Measurements from ENCODE around the gene EIPR1.

Gene EIPR1

DNA sequence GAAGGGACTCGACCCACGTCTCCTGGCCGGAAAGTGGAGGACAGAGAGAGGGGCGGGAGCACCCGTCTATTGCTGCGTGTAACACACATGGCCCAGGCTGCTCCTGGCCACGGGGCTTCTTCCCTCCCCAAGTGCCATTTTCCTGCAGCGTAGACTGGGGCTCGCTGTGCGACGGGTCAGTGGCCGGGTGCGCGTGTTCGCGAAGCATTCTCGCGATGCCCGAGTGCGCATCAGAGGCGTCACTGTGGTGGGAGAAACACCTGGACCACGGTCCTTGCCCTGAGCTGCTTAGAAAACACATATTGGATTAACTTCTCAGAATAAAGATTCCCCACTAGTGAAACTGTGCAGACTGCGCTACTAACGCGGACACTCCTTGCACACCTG, 200.8 kb downstream of the EIPR1 start:
- DNase-seq (ENCODE audit: low read depth in 3 of 3), result no peak

DNA sequence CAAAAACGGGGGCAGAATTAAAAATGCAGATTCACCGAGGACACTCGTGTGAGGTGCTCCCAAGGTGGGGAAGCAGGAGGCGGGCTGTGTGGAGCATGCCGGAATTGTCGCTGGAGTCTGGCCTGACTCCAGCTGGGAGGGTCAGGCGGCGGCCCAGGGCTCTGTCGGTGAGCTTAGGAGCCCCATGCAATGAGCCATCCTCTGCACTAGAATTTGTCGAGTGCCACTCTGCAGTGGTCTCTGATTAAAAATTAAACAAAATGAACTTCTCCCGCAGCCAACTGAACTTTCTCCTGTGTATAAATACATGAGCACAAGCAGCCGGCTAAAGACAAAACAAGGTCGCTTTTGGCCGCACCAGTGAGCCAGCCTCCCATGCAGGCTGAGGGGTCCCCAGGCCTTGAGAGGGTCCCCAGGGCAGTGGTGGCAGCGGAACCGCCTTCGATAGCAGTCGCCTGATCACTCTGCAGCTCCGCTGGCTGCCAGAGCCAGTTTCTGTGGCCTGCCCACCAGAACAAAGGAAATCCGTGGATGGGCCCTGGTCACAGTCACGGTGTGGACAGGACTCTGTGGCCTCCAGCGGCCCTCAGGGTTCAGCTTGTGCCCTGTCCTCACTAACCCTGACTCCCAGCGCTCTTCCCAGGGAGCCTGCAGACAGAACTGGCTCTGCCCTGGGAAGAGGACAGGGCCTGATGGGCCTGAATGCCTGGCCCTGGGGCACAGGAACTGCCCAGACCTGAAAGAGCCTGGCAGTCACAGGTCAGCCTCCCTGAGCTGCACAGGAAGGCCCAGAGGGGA, 201.3 kb downstream of the EIPR1 start:
- DNase-seq (ENCODE audit: low read depth in 3 of 3), result no peak

DNA sequence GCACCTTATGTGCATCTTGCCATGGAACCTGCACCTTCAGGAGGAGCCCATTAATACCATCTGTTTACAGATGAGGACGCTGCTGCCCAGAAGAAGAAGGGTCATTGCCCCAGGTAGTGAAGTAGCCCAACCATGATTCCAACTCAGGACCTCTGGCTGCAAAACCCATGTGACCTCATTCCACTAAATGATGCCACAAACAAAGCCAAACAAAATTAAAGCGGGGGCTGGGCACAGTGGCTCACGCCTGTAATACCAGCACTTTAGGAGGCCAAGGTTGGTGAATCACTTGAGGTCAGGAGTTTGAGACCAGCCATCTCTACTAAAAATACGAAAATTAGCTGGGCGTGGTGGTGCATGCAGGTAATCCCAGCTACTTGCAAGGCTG, 202.1 kb downstream of the EIPR1 start:
- no peak for DNase-seq (ENCODE audit: low read depth in 3 of 3)

DNA sequence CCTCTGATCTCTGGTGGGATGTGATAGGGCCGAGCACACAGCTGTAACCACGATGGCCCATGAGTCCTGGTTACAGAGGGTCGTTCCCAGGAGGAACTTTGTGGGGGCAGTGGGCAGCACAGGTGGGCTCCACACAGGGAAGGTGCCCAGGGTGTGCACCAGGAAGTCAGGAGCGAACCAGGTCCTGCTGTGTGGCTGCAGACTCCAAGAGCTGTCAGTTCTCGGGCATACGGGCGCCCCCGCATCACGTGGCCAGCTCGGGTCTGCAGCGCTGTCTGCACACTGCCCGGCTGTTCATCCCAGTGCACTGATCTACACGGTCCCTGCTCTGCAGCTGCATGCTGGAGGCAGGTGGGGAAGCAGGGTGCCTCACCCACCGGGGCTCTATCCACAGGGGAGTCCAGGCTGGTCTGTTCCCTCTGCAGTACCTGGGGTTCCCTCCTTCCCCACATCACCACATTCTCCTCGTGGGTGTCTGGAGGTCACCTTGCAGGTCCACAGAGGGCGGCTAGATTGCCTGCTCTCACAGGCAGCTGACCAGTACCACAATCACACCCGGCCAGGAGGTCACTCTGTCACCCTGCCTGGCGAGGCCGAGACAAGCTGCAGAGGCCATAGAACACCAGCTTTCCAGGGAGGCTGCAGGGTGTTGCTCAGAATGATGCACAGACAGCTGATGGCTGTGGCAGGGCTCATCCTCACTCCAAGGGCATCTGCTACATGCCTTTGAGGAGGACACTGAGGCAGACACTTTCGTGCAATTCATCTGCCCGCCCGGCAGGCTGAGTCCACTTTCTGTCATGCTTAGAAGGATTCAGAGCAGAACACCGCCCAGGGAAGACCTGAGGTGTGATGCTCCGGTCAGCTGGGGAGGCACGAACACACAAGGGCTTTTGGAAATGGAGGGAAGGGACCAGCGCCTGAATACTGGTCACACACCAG, 202.7 kb downstream of the EIPR1 start:
- DNase-seq (ENCODE audit: low read depth in 3 of 3), result no peak

DNA sequence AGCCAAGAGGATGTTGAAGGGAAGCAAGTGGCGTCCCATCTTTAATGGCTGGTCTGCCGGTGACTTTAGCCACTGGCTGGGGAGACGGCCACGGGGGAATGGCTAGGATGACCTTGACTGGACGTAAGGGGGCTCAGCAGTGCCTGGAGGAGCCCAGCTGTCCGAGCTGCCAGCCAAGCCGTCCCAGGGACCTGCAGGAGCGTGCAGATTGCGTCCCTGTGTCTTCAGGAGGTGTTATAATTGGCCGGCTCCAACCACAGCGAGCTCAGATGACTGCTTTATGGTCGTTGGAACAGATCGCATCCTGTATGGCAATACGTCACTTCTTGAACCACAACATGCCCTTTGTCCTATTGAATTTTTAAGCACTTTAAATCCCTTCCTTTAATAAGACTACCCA, 204.6 kb downstream of the EIPR1 start:
- DNase-seq (ENCODE audit: low read depth in 3 of 3), result no peak

DNA sequence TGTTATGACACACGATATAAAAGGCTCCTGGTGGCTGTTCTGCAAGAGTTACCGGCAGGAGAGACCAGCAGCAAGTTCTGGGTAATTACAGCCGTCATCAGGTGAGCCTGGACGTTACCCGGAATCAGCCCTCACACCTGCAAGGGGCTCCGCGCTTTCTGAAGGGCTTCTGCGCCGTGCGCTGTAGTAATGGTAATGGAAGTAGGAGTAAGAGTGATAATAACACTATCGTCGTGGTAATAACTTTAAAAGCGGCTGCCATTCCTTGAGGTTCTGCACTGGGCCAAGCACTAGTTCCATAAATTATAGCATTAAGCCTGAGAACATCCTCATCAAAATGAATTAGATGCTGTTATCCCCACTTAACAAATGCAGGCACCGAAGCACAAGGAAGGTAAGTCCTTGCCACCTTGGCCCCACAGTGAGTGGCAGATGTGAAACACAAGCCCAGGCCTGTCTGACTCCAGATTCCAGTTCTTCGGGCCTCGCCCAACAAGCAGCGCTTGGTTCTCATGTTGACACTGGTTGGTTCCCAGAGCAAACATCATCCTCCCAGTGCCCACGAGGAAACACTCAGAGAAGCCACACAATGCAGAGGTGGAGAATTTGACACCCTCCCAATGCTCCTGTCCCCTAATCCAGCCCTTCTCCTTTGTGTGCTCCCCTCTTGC, 205.2 kb downstream of the EIPR1 start:
- DNase-seq (ENCODE audit: low read depth in 3 of 3), result no peak

DNA sequence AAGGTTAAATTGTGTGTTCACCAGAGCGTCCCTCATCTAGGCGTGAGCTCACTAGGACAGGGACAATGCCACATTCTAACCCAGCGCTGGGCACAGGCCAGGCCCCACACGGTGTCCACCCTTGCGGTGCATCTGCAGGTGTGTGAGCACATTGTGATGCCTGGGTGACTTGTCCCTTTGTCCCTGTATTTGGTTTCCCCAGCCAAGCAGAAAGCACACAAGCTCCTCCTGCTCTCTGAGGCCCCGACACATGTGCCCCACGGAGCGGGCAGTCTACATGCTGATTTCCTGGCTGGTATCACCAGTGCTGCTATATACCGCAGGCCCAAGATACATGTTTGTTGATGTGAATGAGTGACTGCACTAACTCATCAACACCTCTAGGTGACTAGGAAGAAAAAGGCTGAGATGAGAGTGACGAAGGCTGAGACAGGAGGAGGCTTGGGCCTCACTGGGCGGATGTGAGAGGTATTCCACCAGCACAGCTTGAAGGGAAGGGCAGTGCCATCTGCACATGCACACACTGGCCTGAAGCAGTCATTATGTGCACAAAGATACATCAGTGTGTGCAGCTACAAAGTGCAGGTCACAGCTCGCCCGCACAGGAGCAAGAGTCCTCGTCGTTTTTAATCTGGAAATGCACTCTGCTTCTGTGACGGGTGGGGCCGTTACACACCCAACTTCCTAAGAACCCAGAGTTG, 205.9 kb downstream of the EIPR1 start:
- no peak for DNase-seq (ENCODE audit: low read depth in 3 of 3)

DNA sequence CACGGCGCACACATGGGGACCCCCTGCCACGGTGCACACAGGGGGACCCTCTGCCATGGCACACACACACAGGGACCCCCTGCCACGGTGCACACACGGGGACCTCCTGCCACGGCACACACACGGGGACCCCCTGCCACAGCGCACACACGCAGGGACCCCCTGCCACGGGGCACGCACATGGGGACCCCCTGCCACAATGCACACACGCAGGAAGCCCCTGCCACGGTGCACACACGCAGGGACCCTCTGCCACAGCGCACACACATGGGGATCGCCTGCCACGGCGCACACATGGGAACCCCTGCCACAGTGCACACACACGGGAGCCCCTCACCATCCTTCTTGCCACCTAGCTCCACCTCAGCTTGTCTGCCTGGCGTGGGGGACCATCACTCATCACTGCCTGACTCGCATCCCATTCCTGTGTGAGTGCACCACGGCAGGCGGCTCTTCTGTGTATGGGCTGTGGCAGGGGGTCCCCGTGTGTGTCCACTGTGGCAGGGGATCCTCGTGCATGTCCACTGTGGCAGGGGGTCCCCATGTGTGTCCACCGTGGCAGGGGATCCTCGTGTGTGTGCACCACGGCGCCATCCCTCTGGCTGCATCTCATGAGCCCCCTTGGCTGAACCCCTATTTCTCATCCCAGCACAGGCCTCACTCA, 206.7 kb downstream of the EIPR1 start:
- DNase-seq (ENCODE audit: low read depth in 3 of 3), result no peak

DNA sequence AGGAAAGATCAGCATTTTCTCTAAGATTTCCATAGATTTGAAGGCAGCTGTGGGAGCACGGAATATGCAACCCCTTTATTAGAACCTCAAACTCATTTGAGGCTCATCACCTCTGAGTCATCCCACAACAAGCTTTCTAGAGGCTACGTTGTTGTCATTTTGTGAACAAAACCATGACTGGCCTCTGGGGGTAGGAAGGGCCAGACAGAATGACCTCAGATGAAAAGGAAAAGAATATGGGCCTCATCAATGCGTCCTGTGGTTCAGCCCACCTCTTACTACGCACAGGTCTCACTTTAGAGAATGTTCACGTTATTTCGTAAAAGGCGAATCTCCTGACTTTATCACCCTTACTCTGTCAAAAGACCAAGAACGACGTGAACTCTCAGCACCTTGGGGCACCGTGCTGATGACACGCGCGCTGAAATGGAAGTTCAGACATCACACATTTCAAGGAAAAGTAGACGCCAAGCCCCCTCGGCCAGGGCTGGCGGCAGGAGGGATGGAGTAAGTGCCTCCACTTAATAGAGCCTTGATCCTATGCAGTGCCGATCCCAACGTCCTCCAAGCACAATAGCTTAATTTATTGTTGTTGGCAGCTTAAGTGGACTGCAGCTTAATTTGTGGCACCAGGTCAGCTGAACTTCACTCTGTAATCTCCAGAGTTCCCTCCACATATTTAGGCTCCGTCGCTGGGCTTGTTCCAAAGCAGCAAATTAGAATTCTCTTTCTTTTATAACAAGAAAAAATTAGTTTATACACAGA, 208.3 kb downstream of the EIPR1 start:
- DNase-seq (ENCODE audit: low read depth in 3 of 3), result no peak

DNA sequence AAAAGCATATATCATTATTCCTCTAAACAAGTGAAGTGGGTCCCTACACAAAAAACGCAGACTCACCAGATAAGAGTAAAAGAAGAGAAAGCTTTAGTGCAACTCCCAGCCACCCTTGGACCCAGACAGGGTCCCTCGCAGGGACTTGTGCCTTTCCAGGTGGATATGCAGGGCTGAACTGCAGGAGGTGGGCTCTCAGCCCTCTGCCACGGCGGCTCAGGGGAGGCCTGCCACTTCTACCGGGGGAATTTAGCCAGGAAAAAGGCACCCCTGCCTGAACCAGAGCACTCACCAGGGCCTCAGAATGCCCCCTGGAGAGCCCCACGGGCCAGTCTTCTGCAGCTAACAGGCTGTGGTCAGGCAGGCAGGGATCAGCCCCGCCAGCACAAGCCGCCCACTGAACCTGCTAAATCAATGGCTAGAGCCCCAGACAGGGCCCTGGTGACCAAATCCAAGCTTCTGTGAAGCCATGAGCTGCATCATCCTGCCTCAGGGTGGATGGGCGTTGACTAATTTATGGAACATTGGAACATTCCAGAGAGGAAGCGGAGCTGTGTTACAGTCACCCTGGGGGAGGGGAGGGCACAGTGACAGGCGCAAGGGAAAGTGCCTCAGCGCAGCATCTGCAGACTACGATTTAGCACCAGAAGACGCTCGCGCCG, 209.3 kb downstream of the EIPR1 start:
- DNase-seq (ENCODE audit: low read depth in 3 of 3), result no peak

DNA sequence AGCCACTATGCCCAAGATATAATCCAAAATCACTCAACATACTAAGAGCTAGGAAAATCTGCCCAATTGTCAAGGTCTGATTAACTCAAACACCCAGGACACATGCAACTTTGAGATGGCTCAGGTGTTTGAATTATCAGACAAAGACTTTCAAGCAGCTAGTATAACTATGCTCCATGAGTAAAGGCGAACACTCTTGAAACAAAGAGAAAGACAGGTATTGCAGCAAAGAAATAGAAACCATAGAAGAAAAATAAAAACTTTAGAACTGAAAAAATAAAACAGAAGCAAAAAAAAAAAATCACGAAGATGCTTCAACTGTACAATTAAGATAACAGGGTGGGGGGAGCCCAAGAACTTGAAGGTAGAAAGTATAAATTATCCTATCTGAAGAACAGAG, 214.2 kb downstream of the EIPR1 start:
- no peak for DNase-seq (ENCODE audit: low read depth in 3 of 3)

DNA sequence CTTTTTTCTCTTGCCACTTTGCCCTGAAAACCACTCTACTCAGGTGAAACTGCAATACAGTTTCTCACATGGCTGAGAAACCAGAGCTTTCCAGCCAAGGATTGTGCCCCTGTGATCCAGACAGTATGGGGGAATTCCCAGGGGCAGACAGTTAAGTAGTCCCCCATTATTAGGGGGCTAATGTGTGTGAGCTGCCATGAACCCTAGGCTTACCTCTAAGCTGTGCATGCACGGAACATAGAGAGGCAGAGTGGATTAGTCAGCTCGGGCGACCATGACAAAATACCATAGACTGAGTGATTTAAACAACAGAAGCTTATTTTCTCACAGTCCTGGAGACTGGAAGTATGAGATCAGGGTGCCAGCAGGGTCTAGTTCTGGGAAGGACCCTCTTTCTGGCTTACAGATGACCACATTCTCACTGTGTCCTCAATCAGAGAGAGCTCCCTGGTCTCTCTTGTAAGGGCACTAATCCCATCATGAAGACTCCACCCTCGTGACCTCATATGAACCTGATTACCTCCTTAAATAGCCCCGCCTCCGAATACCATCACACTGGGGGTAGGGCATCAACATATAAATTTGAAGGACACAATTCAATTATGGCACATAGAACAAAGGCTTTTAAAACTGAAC, 215.1 kb downstream of the EIPR1 start:
- no peak for DNase-seq (ENCODE audit: low read depth in 3 of 3)

DNA sequence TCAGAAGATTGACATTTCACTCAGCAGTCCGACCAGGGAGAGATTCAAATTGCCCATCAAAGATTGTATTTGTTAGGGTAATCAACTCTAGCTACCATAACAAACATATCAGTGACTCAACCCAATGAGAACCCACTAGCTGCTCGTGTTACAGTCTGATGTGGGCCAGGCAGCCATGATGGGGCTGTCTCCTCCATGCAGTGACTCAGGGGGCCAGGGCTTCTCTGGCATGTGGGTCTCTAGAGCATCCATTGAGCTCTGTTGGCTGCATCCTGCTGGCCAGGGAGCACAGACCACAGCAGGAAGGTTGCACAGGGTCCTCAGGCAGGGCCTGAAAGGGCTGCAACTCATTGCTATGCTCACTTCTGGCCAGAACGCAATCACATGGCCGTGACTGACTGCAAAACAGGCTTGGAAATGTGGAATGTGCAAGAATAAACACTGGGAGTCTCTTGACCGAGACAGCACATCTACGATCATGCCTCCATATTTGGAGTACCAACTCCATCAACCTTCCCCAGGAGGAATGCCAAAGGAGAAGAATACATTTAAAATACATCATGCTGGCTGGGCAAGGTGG, 216.8 kb downstream of the EIPR1 start:
- no peak for DNase-seq (ENCODE audit: low read depth in 3 of 3)

DNA sequence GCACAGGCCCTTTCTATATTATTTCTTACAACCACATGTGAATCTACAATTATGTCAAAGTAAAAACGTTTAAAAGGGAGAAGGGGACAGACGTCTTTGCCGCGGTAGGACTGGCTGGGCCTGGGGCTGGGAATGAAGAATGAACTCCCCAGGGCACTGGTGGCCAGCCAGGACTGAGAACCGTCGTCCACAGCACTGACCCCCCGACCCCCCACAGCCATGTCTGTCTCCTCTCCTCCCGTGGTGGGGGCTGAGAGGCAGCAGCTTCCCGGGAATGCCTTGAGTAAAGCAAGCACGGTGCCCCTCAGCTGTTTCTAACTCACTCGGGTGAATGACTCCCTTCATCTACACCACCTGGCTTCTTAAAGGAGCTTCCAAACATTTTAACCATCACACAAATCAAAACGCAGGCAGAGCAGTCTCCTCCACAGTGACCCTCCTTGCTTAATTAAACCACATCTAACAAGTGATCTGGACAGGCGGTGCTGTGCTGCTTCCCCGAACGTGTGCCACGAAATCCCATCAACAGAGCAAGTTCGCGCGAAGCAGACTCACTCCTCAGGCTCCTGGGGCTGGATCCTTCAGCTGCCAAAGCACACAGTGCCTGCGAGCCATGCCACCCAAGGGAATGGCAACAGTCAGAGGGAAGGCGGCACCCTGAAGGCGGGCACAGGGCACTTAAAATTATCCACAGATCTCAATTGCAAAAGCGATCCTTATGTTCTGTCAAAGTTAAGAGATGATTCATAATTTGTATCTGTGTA, 217.7 kb downstream of the EIPR1 start:
- no peak for DNase-seq (ENCODE audit: low read depth in 3 of 3)

DNA sequence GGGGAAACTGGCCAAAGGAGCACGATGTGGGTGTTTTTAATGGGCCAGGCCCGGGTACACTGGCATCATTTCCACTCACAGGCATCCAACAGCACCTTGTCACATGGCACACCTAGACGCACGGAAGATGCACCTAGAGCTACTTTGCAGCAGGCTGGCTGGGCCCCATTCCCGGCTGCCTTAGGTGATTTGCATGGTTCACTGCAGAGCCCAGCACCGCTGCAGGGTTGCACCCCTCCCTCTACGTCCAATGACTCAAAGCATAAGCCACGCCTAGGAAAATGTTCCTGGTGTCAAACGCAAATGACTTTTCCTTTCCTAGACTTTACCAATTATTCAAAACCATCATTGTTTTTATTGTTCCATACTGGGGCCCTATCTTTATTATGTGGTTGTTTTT, 222.9 kb downstream of the EIPR1 start:
- DNase-seq (ENCODE audit: low read depth in 3 of 3), result no peak

DNA sequence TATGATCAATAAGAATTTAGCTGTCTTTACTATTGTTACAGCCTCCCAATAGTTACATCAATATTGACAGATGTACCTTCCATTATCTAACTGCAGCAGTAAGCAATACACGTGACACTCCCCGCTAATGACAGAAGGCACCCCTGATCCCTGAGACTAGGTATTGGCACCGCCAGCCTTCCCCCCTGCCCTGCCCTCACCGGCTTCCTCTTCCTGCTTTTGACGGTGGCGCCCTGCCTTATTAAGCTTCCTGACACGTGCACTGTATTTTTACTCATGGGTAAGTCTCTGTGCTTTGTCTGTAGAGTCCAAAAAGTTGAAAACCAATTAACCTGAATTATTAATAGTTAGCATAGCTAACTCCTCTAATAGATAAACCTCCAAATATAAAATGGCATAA, 223.5 kb downstream of the EIPR1 start:
- DNase-seq (ENCODE audit: low read depth in 3 of 3), result no peak

DNA sequence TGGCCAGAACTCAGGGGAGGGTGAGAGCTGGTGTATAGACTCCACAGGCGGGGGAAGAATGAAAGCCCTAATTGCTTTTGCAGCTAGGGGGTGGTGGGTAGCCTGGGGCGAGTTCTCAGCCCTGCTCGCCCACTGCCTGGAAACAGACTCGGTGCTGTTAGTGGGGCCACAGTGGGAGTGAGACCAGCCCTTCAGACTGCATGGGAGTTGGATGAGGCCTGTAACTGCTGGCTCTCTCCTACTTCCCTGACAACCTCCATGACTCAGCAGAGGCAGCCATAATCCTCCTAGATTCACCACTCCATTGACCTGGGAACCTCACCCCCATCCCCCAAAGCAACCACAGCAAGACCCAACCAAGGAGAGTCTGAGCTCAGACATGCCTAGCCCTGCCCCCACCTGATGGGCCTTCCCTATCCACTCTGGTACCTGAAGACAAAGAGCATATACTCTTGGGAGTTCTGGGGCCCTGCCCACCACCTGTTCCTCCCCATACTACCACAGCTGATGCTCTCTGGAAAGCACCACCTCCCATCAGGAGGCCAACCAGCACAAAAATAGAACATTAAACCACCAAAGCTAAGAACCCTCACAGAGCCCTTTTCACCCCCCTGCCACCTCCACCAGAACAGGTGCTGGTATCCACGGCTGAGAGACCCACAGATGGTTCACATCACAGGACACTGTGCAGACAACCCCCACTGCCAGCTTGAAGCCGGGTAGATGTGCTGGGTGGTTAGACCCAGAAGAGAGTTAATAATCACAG, 226.3 kb downstream of the EIPR1 start:
- DNase-seq (ENCODE audit: low read depth in 3 of 3), result no peak
